8988T (cell line): Measurements from ENCODE around the gene DUSP7.

Experiments
- DNase-seq: peaks from one replicate; pipeline ENCODE4 v3.0.0; 2011

Gene DUSP7

DNA sequence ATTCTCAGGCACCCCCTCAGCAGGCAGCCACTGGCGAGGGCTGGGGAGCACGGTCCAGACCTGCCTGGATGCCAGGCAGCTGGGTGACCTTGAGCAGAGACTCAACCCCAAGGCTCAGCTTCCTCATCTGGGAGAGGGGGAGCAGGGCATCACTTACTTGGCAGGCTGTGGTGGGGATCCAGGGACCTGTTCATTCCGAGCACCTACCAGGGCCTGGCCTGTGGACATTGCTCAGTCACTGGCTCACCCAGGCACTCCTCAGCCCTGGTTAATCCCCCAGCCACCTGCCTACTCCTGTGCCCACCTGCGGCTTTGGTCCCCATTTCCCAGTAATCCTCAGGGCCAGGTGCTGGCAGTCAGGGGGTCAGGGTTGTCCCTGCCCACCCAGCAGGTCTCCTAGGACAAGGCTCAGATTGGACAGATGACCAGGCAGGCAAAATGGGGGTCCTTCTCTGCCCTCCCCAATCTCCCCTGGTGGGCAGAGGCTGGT is 51.4 kb downstream of the DUSP7 start:
- DNase-seq, result no peak

DNA sequence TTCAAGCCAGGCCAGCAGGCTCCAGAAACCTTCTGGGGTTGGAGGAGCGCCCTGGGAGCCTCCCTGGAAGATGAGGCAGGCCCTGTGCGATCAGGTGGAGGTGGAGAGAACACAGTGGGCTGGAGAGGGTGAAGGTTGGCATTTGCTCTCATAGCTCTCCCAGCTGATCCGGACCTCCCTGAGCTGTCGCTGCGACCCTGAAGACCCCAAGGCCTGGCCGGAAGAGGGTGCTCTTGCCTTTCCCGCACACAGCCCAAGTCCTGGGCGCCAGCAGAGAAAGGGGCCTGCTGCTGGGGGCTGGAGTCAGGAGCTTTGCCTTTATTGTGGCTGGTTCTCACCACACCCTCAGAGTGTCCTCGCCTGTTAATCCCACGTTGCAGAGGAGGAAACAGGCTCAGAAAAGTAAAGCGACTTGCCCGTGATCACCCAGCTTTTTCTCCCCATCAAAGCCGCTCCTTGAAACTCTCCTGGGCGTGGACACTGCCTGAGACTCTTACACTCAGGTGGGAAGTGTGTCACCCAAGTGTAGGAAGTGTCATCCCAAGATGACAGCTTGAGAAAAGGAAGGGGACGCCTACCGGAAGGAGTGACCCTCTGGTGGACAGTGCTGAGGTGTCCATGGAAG is 52.1 kb downstream of the DUSP7 start:
- peak; percentile 86 for DNase-seq

- DNase-seq, result no peak
Observed at GRCh38 chr3:52002748-52003147, 53.6 kb downstream of the DUSP7 start.

DNA sequence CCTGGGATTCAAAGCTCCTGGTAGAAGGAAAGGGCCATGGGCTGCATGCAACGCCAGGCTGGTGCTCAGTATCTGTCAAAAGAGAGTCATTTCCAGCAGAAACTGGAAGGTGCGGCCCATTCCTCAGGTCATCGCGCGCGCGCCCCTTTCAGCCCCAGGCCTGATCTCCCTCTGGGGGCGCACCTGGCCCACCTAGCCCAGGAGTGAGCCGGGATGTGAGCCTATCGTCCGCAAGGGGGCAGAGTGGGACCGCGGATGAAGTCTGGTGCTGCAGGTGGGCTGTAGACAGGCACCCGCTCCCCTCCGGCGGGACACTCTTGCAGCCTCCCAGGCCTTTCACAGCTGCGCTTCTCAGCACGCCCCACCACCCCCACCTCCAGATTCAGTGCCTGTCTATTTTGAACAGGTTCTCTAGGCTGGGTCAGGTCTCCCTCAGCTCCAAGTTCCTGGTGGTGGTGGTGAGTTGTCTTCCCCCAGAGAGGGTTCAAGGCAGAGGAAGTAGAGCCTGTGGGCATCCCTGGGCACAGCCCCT is 54.9 kb downstream of the DUSP7 start:
- peak; percentile 99 for DNase-seq

GRCh38 chr3:51999846-52000245 is 56.5 kb downstream of the DUSP7 start:
- DNase-seq, result no peak
